HPDE6-E6E7 (cell line): Measurements from ENCODE around the gene BHLHE23.
"Not testable (repeated sequence)": the region's sequence is repeated elsewhere in the genome, so short reads cannot be mapped to it uniquely, and the experiment has no call there.

Experiments
- DNase-seq: peaks from one replicate; pipeline ENCODE4 v3.0.0; 2011; ENCODE audit warnings: missing footprints; ENCODE audit errors: extremely low spot score

Gene BHLHE23

GRCh38 chr20:62961310-62961783, 45.4 kb downstream of the BHLHE23 start:
- peak; percentile 71 for DNase-seq

GRCh38 chr20:62960446-62961309, 46.1 kb downstream of the BHLHE23 start:
- DNase-seq = not testable (repeated sequence)

- DNase-seq = no peak
Observed at GRCh38 chr20:62959998-62960436, 46.7 kb downstream of the BHLHE23 start.

- DNase-seq = no peak
Observed at GRCh38 chr20:62959101-62959971, 47.4 kb downstream of the BHLHE23 start.

DNA sequence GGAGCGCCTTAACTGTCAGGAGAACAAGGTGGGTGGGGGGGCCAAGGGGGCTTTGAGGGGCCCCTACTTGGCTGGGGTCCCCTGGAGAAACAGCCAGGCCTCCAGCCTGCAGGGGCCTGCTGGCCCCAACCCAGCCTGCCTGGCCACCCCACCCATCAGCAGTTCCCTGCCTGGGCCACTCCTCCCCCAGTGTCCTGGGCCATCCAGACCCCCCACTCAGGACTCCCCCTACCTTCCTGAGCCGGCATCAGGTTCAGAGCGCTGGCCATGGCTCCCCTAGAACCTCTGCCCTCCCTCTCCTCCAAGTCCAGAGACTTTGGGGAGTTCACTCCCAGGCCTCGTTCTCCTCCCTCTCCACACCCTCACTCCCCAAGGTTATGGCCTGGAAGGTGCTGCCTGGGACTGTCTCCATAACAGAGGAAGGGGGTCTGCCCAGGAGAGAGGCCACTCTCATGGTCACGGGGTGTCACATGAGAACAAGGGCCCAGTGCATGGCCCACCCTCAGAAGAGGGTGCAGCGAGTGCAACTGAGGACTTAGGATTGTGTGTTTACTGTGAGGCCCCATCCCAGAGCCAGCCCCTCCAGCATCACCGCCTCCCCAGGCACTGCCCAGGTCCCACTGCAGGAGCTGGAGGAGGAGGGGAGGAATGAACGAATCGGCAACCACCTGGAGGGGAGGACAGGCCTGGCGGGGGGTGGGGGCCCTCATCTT, 48.2 kb downstream of the BHLHE23 start:
- no peak for DNase-seq

GRCh38 chr20:62957136-62958117, 49.3 kb downstream of the BHLHE23 start:
- DNase-seq = no peak

- no peak for DNase-seq
Observed at GRCh38 chr20:62956387-62957135, 50.2 kb downstream of the BHLHE23 start.
